GM21786 (cell line): ENCODE measurements around the gene PCDHB9.
"Not testable (repeated sequence)": the region's sequence is repeated elsewhere in the genome, so short reads cannot be mapped to it uniquely, and the experiment has no call there.

Experiments
- ATAC-seq: cut with Tn5 transposase; IDR thresholded peaks from one replicate; pipeline ENCODE4 v1.9.1; 2021; ENCODE audit not compliant: unreplicated experiment

The PCDHB9 gene

DNA sequence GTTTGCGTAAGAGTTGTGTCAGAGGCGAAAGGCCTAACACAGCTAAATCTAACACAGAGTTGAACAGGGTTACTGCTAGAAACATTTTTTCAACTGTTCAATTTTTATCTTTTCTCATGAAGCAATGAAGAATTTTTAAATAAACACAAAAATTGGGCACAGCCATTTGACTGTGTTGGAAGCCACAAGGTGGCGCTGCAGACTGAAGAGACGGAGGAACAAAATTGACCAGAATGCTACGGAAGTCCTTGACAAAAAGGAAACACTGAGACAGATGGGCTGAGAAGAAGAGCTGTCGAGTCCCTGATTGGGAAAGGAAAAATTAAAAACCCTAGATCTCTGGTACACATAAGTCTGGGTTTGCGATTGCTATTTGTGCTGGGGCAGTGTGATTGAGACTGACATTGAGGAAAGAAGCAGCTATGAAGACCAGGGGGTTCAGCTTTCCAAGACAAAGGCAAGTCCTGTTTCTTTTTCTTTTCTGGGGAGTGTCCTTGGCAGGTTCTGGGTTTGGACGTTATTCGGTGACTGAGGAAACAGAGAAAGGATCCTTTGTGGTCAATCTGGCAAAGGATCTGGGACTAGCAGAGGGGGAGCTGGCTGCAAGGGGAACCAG, at the start of gene PCDHB9:
PCDHB9 (plus strand) TSS at position 265 of the 616 bp plus-strand sequence; CDS start at position 423, 158 bp downstream.
- ATAC-seq = no peak

DNA sequence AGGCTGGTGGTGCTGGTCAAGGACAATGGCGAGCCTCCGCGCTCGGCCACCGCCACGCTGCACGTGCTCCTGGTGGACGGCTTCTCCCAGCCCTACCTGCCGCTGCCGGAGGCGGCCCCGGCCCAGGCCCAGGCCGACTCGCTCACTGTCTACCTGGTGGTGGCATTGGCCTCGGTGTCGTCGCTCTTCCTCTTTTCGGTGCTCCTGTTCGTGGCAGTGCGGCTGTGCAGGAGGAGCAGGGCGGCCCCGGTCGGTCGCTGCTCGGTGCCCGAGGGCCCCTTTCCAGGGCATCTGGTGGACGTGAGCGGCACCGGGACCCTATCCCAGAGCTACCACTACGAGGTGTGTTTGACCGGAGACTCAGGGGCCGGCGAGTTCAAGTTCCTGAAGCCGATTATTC, 49.6 kb upstream of the PCDHB9 start:
- ATAC-seq = not testable (repeated sequence)

DNA sequence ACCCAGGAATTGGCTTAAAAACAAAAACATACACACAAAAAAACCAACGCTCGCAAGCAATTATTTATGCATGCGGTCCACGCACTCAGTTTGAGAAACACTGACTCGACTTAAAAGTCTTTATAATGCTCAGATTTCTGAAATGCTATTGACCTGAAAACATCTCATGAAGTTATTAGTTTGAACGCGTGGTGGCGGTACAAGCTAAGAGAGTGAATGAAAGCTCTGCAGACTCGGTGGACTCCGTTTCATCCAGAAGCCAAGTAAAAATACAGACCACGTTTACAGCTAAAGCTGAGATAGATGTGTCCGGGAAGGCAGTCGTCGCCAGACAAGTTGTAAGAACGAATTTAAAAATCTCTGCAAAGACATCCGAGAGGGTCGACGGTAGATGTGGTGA, 37.1 kb upstream of the PCDHB9 start, which contains the start of gene PCDHB6:
PCDHB6 (plus strand) TSS at position 246 of the 400 bp plus-strand sequence. CDS start 201 bp downstream, outside the sequence.
- no peak for ATAC-seq

- no peak for ATAC-seq
These were observed 36.6 kb upstream of the PCDHB9 start for GRCh38 chr5:141150224-141150992.

GRCh38 chr5:141150993-141151325, 36.0 kb upstream of the PCDHB9 start:
- no peak for ATAC-seq

GRCh38 chr5:141151632-141152031, 35.3 kb upstream of the PCDHB9 start:
- ATAC-seq = not testable (repeated sequence)

- ATAC-seq = not testable (repeated sequence)
These were observed 34.9 kb upstream of the PCDHB9 start for GRCh38 chr5:141152096-141152495.

DNA sequence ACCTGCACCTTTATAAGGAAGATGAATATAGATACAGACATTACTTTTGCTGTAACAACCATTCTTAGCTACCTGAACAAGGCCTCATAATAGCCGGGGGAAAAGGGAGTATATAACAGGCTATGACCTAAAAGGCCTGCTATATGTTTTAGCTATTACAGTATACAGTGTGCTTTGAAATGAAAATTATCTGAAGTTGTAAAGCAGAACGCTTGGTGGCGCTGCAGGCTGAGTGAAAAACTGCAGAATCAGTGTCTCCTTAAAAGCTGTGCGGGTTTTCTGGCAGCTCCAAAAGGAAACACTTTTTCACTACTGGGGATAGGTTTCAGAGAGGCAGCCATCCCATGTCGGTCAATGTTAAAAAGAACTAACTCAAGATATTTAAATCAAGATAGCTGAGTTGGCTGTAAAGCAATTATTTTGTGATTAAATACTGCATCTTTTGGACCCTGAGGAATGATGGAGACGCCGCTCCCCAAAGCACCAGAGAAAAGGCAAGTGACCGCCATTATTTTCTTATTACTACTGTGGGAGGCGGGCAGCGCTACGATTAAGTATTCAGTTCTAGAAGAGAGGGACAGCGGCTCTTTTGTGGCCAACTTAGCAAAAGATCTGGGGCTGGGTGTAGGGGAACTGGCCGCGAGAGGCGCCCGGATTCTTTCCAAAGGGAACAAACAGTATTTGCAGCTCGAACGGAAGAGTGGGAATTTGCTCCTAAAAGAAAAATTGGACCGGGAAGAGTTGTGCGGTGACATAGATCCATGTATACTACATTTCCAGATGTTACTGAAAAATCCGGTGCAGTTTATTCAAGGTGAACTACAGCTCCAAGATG, 31.2 kb upstream of the PCDHB9 start:
- no peak for ATAC-seq

DNA sequence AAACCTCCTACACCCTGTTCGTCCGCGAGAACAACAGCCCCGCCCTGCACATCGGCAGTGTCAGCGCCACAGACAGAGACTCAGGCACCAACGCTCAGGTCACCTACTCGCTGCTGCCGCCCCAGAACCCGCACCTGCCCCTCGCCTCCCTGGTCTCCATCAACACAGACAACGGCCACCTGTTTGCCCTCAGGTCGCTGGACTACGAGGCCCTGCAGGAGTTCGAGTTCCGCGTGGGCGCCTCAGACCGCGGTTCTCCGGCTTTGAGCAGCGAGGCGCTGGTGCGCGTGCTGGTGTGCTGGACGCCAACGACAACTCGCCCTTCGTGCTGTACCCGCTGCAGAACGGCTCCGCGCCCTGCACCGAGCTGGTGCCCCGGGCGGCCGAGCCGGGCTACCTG, 29.6 kb upstream of the PCDHB9 start:
- ATAC-seq = not testable (repeated sequence)

- not testable (repeated sequence) for ATAC-seq
These were observed 29.1 kb upstream of the PCDHB9 start for GRCh38 chr5:141157901-141158300.

DNA sequence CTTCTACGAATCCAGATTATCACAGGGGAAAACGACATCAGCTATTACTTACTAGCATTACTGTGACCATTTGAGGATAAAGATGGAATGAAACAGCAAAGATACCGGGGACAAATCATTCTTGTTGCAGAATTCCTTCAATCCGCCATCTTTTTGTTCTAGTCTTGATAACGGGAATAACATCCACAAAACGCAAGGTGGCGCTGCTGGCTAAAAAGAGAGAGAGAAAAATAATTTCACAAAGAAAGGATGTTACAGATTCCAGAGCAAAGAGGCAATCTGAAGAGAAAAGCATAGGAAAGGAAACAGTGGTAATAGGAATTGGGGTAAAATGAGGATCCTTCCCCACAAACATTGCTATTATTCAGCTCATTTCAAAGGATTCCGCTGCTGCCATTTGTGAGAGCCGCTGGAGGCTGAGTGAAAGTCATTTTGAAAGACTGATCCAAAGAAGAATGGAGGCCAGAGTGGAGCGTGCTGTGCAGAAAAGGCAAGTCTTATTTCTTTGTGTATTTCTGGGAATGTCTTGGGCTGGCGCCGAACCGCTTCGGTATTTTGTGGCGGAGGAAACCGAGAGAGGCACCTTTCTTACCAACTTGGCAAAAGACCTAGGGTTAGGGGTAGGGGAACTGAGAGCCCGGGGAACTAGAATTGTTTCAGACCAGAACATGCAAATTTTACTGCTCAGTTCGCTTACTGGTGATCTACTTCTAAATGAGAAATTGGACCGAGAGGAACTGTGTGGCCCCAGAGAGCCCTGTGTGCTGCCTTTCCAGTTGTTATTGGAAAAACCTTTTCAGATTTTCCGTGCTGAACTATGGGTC, 14.4 kb upstream of the PCDHB9 start, which contains the start of gene PCDHB7:
PCDHB7 (plus strand) TSS at position 264 of the 824 bp plus-strand sequence; CDS start at position 456, 192 bp downstream.
- ATAC-seq = no peak

DNA sequence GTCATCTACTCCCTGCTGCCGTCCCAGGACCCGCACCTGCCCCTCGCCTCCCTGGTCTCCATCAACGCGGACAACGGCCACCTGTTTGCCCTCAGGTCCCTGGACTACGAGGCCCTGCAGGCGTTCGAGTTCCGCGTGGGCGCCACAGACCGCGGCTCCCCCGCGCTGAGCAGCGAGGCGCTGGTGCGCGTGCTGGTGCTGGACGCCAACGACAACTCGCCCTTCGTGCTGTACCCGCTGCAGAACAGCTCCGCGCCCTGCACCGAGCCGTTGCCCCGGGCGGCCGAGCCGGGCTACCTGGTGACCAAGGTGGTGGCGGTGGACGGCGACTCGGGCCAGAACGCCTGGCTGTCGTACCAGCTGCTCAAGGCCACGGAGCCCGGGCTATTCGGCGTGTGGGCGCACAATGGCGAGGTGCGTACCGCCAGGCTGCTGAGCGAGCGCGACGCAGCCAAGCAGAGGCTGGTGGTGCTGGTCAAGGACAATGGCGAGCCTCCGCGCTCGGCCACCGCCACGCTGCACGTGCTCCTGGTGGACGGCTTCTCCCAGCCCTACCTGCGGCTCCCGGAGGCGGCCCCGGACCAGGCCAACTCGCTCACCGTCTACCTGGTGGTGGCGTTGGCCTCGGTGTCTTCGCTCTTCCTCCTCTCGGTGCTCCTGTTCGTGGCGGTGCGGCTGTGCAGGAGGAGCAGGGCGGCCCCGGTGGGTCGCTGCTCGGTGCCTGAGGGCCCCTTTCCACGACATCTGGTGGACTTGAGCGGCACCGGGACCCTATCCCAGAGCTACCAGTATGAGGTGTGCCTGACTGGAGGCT, 12.5 kb upstream of the PCDHB9 start:
- ATAC-seq = not testable (repeated sequence)

GRCh38 chr5:141175933-141176332, 11.0 kb upstream of the PCDHB9 start:
- ATAC-seq = no peak

GRCh38 chr5:141177577-141178191, 9.3 kb upstream of the PCDHB9 start, which contains the start of gene PCDHB8:
PCDHB8 (plus strand) TSS chr5:141177790; CDS start chr5:141178035, 245 bp downstream.
- not testable (repeated sequence) for ATAC-seq

DNA sequence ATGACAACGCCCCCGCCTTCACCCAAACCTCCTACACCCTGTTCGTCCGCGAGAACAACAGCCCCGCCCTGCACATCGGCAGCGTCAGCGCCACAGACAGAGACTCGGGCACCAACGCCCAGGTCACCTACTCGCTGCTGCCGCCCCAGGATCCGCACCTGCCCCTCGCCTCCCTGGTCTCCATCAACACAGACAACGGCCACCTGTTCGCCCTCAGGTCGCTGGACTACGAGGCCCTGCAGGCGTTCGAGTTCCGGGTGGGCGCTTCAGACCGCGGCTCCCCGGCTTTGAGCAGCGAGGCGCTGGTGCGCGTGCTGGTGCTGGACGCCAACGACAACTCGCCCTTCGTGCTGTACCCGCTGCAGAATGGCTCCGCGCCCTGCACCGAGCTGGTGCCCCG, 7.6 kb upstream of the PCDHB9 start:
- not testable (repeated sequence) for ATAC-seq

DNA sequence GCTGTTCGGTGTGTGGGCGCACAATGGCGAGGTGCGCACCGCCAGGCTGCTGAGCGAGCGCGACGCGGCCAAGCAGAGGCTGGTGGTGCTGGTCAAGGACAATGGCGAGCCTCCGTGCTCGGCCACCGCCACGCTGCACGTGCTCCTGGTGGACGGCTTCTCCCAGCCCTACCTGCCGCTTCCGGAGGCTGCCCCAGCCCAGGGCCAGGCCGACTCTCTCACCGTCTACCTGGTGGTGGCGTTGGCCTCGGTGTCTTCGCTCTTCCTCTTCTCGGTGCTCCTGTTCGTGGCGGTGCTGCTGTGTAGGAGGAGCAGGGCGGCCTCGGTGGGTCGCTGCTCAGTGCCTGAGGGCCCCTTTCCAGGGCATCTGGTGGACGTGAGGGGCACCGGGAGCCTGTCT, 7.1 kb upstream of the PCDHB9 start:
- ATAC-seq = not testable (repeated sequence)

DNA sequence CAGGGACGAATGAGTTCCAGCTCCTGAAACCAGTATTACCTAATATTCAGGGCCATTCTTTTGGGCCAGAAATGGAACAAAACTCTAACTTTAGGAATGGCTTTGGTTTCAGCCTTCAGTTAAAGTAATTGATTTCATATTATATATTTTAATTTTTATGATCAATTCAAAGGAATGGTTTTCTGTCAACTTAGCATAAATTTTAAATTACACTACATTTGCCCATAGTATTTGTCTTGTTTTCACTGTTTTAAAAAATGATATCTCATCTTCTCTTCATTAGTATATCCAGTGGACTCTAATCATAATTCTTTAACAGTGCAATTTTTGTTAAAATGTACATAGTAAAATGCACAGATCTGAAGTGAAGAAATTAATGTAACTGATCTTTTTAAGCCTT, 6.6 kb upstream of the PCDHB9 start:
- ATAC-seq = no peak

- ATAC-seq = no peak
These were observed 4.7 kb upstream of the PCDHB9 start, which contains the start of gene PCDHB16 for GRCh38 chr5:141182248-141182647. PCDHB16 (plus strand) TSS chr5:141182387; CDS start chr5:141182560, 173 bp downstream.
